ENCODE measurements around the gene ECPAS.
A peak's percentile ranks its signal among the peaks of the same experiment; 100 is the strongest.
"Not testable (repeated sequence)": the region's sequence is repeated elsewhere in the genome, so short reads cannot be mapped to it uniquely, and the experiment has no call there.

The ECPAS gene

DNA sequence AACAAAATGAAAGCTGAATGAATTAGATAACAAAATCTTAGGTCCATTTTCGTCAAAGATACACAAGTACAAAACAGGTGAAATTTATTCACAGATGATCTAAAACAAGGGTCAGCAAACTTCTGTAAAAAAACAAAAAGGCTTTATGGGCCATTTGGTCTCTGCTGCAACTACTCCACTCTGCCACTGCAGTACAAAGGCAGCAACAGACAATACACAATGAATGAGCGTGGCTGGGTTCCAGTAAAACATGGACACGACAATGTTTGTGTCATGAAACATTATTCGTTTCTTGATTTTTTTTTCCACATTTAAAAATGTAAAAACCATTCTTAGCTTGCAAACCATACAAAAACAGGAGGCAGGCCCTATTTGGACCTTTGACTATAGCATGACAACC lies 71.9 kb downstream of the ECPAS start:
- DNase-seq = no peak

DNA sequence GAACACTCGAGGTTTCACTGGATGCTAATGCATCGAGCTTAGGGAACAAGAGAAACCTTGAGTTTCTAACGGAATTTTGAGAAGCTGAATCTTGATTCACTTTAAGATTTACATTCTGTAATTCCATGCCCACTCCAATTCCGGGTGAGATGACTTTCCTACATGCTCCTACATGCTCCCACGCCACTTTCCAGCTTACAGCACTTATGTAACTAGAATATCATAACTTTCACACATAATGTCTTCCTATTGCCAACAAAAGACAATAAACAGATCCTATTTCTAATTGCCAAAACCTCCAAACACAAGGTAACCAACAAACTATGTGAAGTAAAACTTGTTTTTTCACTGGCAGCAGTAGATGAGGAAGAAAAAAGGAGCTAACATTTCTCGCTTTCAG lies 72.9 kb downstream of the ECPAS start:
- no peak for DNase-seq

DNA sequence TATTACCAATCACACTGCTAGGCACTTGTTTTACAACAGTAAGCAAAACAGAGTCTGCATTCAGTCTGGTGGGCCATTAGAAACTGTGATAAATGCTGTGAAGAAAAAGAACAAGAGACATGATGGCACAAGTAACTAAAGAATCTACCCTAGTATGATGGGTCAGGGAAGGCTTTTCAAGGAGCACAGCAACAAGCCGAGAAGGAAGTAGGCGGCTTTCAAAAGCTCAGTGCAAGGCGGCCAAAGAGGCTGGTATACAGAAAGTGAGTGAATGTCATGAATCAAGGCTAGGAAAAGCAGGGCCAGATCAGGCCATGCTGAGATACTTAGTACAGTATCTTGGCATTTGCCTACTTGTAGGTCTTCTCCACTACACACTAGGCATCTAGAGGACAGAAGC lies 76.4 kb downstream of the ECPAS start:
- DNase-seq = no peak

DNA sequence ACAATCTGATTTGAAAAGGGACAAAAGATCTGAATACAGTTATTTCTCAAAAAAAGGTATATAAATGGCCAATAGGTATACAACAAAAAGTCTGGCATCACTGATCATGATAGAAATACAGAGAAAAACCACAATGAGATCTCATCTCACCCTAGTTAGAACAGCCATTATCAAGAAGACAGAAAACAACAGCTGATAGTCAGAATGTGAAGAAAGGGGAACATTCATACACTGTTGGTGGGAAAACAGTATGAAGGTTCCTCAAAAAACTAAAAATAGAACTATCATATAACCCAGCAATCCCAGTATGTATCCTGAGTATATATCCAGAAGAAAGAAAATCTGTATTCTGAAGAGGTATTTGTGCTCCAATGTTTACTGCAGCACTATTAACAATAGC lies 78.5 kb downstream of the ECPAS start:
- no peak for DNase-seq

DNA sequence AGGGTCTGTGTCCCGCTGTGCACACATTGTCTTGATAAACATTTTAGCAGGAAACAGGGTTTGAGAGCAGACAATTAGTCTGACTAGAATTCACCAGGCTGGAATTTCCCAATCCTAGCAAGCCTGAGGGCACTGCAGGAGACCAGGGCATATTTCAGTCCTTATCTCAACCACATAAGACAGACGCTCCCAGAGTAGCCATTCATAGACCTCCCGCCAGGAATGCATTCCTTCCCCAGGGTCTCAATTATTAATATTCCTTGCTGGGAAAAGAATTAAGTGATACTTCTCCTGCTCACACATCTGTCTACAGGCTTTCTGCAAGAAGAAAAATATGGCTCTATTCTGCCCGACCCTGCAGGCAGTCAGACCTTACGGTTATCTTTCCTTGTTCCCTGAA lies 82.7 kb downstream of the ECPAS start:
- not testable (repeated sequence) for DNase-seq

DNA sequence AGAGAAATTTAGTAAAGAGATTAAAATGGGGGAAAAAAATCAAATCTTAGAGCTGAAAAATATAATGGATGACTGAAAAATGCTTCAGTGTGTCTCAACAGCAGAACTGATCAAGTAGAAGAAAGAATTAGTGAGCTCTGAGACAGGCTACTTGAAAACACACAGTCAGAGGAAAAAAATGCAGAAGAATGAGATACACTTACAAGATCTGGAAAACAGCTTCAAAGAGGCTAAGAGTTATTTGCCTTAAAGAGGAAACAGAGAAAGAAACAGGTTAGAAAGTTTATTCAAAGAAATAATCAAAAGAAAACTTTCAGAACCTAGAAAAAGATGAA lies 83.7 kb downstream of the ECPAS start:
- no peak for DNase-seq

DNA sequence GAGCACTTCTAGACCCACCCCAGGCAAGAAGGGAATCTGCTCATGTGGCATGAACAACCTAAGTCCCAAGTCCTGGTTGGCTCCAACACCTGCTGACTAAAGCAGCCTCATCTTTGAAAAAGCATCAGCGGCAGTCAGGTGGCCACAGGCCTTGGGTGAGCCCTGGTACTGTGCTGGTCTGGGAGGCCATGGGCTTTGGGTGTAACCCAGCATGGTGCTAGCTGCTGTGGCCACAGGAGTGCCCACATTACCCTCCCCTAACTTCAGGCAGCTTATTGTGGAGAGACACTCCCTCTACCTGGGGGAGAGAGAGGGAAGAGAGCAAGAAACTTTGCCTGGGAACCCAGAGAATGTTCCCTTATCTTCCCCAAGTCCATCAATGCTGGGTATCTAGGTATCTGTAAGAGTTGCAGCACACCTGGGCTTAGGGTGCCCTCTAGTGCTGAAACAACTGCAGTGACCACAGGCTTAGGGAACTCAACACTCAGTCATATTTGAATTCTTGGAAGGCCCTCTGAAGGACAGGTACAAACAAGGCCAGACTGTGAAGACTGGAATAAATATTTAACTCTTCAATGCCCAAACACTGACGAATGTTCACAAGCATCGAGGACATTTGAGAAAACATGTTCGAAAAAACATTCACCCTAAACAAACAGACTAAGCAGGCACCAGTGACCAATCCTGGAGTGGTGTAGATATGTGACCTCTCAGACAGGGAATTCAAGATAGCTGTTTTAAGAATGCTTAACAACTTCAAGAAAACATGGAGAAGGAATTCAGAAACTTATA lies 84.2 kb downstream of the ECPAS start:
- DNase-seq = peak in 1 of 3 experiments; percentile 16

DNA sequence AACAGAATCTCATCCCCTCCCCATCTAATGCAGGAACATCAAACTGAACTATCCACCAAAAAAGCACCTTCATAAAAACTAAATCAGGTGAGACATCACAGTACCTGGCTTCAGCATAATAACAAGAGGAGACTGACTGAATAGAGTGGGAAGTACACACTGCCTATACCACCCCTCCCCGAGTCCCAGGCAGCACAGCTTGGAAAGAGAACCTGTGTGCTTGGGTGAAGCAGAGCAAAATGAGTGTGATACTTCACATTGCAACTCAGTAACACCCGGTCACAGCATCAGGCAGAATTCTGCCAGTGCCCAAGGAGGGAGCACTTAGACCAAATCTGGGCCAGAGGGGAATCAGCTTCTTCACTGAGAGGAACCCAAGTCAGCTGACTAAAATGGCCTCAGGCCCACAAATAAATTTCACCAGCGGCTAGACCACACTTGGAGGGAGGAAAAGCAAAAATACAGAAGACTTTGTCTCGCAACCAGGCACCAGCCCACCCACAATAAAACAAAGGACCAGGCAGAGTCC lies 84.9 kb downstream of the ECPAS start:
- no peak for DNase-seq

DNA sequence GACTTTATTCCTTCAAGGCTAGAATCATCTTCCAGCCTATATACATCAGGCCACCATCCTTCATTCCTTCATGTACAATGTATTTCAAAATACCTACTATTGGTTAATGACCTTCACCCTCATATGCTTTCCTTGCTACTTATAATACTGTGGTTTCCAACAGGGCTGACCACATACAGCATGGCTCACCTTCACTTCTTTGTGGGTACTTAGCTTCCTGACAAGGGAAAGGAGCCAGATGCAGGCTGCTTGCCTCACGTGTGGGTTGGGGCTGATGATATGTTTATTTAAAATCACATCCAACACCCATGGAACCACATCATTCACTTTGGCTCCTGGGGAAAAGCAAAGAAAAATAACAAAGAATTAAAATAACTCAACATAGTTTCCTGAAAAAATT lies 90.2 kb downstream of the ECPAS start:
- no peak for DNase-seq

DNA sequence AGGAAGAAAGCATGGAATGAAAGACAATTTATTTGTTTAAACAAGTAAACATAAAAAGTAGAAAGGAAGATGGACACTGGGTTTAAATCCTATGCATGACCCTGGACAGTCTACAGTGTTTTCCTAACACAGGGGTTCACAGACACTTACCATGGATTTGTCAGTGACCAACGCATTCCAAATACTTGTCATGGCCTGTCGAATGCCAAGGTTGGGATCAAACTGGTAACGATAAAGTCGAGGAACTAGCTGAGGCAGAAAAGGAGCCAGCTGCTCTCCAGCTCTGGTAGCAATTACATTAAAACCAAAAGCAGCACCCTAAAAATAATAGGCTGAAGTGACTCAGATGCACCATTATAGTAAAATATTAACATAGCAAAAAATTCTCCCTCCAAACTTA lies 94.8 kb downstream of the ECPAS start:
- DNase-seq = no peak

DNA sequence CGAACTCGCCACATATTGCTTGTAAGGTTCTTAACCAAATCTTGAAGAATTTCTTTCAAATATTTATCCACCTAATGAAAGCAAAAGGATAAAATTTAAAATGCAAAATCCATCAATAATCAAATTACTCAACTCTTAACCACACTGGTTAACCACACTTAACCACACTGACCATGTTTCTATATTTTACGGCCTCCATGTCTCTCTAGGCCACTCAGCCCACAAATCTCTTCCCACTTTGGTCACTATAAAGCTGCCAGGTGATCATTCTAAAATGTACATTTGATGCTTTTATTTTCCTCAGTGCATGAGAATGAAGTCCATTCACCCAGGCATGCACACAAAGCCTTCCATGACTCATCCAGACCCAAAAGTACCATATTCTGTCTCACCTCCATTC lies 97.8 kb downstream of the ECPAS start:
- DNase-seq = no peak

DNA sequence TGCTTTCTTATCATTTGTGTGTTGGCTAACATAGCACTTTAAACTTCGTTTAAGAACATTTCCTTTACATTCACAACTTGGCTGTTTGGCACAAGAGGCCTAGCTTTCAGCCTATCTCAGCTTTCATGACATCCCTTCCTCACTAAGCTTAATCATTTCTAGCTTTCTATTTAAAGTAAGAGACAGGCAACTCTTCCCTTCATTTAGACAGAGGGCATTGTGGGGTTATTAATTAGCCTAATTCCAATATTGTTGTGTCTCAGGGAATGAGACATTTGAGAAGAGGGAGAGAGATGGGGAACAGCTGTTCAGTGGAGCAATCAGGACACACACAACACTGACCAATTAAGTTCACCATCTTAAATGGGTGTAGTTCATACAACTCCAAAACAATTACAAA lies 103.2 kb downstream of the ECPAS start:
- DNase-seq = no peak

DNA sequence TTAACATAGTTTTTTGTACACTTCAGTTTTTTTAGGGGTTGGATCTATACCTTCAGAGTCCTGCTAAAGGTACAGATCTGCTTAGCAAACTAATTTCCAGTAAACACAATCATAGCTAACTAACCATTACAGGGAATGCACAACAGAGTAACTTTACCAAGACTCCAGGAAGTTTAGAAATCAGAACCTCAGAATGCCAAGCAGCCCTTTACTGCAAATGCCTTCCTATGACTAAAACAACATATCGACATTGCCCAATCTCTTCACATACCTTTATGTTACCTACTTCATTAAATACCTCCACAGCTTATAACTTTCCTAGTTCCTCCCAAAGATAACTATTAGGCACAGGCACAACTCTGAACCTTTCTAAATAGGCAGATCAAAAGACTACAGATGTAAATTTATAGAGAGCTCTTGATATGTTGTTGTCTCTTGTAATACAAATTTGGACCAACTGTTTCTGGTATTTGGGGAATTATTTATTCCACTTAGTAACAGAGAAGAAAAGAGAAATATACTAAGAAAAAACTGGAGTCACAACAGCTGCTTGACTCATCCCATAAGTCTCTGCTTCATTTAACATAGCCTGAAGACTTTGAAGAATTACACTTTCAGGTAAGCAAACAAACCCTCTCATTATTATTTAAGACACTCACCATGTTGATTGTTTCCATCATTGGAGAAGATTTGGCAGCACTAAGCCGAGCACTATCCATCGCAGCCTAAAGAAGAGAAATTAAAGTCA lies 108.2 kb downstream of the ECPAS start:
- no peak for DNase-seq

DNA sequence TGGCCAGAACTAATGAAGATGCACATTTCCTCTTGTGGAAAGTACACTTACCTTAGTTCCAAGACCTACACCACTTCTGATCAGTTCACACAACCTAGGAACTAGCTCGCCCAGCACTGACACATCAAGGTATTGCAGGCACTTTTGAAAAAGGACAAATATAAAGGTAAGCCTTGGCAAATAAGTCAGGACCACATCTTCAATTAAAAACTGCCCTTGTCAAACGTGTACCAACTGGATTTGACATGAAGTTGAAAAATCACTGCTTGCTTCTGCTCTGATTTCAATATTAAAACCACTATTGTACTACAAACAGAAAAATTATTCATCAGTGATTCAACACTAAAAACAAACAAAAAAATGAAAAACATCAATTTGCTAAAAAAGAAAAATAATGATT lies 109.1 kb downstream of the ECPAS start:
- DNase-seq = no peak

DNA sequence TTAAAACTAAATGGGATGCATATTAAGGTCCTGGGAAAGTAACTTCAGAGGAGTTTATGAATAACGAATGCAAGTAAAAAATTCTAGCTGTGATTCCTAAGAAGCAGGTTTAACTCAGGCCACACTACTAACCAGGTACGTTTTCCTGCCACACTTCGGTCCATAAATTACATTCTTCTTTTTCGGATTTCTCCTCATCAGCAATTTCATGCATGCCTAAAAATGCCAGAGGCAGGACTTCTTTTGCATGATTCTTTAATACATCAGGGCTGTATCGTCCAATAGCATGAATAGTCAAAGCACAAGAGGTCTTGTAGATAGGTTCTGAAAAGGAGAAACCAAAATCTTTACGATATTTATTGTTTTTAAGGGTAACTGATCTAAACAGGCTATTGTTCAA lies 111.9 kb downstream of the ECPAS start:
- no peak for DNase-seq

DNA sequence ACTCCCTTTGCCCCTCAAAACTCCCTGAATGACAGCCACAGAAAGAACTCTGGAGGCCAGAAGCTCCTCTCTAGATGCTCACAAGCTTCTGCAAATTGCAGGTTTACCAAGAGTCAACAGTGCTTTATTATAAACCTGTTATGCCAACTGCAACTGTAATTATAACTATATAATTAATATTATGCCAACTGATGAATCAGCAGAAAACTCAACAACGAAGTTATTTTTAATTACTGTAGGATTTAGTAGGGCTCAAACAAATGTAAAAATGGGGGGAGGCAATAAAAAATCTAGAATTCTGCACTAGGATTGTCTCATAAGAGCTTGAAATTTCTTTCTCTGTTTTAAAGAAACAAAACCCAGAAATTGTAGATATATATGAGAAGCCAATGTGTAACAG lies 117.2 kb downstream of the ECPAS start:
- peak in 2 of 3 experiments; percentile 33 to 79 for DNase-seq

DNA sequence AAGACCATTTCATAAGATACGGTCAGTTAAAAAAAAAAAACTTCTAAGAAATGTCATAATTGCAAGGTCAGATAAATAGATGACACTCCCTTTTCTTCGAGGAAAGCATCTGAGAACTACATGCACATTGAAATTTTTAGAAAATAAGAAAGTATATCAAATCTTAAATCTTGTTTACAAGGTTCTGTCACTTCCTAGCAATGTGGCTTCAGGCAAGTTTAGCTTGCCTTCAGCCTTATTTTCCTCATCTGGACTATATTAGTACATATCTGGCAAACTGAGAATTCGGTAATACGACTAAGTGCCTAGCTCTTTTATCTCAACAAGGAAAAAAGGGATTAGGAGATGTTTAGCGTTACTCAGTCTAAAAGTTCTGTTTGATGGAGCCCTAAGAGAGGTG lies 121.7 kb downstream of the ECPAS start:
- no peak for DNase-seq

DNA sequence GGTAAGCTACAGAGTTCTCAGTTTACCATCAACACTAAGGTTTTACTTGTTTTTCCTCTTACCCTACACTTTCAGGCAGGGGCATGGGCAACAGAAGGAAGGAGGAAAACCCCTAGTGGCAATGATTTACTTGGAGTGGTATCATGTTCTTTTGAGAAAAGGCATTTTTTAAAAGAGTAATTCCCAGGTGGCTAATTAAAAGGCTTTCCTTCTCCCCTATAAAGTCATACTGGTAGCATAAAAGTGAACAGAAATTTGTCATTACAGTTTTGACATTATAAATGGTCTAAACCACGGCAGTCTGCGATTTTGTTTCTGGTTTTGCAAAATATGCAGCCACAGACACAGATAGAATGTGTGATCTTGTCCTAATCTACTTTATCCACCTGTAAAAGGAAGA lies 123.3 kb downstream of the ECPAS start:
- no peak for DNase-seq

DNA sequence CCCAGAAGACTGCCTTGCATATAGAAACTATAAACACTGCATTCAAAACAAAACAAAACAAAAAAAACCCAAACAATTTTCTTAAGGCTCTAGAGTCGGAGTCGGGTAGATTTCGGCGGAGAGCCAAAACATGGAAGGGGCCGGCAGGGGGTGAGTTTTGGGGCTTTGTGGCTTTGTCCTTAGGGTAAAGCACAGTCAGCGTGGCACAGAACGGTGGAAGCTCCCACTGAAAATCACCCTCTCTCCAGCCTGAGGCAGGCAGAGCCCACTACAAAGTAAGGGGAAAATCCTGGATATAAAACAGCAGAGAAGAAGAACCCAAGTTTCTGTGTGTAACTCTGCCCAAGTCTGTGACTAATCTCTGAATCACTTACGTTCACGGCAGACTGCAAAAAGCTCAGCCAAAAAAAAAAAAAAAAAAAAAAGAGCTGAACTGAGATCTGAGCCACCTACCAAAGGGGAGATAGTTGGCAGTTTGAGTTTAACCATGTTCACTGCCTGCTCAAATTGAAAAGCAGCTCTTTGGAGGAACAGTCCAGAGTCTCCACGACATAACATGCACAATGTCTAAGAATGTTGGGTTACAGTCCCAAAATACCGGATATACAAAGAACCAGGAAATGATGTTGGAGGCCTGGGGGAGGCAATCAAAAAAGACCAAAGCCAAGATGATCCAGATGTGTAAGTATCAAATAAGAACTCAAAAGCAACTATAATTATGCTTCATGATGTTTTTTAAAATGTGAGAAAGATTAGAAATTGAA lies 127.5 kb downstream of the ECPAS start:
- no peak for DNase-seq

DNA sequence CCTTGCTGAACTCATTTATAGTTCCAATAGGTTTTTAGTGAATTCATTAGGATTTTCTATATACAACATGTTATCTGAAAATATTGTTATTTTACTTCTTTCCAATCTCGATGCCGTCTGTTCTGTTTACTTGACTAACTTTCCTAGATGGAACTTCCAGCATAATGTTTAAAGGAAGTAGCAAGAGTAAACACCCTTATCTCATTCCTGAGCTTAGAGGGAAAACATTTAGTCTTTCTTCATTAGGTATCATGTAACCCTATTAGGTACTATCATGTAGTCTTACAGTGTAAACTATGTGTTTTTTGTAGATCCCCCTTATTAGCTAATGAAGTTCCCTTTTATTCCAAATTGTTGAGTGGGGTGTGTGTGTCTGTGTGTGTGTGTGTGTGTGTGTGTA lies 131.6 kb downstream of the ECPAS start:
- no peak for DNase-seq

DNA sequence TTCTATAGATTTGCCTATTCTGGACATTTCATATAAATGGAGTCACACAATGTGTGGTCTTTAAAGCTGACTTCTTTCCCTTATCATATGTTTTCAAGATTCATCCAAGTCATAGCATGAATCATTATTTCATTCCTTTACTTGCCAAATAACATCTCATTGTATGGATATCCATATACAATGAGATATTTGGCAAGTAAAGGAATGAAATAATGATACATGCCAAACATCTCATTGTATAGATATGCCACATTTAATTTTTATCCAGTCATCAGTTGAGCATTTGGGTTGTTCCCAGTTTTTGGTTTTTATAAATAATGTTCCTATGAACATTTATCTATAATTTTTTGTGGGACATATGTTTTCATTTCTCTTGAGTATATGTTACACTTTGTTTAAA lies 133.6 kb downstream of the ECPAS start:
- DNase-seq = no peak

DNA sequence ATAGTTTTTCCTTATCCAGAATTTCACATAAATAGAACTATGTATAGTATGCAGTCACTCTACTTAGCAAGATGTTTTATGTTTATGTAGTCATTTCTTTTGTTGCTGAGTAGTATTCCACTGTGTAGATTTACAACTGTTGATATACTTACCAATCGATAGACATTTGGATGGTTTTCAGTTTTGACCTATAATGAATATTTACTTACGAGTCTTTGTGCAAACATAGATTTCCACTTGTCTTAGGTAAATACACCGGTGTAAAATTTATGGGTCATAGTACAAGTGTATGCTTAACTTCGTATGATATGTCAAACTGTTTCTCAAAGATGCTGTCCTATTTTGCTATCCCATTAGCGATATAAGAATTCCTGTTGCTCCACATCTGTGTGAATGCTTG lies 134.4 kb downstream of the ECPAS start:
- DNase-seq = peak in 2 of 3 experiments; percentile 7 to 66

DNA sequence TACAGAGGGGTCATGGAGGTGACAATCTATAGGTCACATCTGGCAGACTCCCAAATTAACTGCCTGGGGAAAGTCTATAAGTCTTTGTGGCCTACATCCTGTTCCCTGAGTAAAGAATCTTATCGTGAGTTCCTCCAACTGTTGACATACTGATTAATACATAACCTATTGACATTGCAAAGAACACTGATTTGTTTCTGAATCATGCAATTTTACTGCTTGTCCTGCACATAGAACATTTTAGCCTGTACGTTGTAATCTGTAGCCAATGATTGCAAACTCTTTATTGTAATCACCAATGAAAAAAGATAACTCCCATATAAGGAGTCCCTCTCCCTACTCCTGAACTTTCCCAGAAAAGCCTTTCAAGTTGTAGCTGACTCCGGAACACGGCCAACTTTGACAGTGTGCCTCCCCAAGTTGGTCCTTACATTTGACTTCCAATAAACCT lies 135.3 kb downstream of the ECPAS start:
- DNase-seq = no peak
